Hematopoietic multipotent progenitor cell treated with erythropoietin and hydrocortisone succinate and interleukin-3 and kit ligand, for 6 days (in vitro differentiated cells): ENCODE measurements around the gene MYO18A.

Experiments
- DNase-seq: peaks from one replicate; pipeline ENCODE4 v3.0.0-alpha.2; 2015

The MYO18A gene

GRCh38 chr17:29145289-29146073 lies 34.7 kb downstream of the MYO18A start:
- DNase-seq = peak; percentile 90

GRCh38 chr17:29143894-29144293 lies 36.3 kb downstream of the MYO18A start:
- peak; percentile 80 for DNase-seq

GRCh38 chr17:29141514-29141876 lies 38.7 kb downstream of the MYO18A start:
- no peak for DNase-seq

- DNase-seq = peak; percentile 66
Observed at GRCh38 chr17:29140631-29141513, 39.3 kb downstream of the MYO18A start.

- DNase-seq = peak; percentile 87
Observed at GRCh38 chr17:29140051-29140621, 40.1 kb downstream of the MYO18A start.

GRCh38 chr17:29138971-29139691 lies 41.1 kb downstream of the MYO18A start:
- DNase-seq = peak; percentile 52

GRCh38 chr17:29138184-29138955 lies 41.8 kb downstream of the MYO18A start:
- DNase-seq = peak; percentile 39

- no peak for DNase-seq
Observed at GRCh38 chr17:29136998-29137730, 43.0 kb downstream of the MYO18A start.

- no peak for DNase-seq
Observed at GRCh38 chr17:29135464-29135863, 44.7 kb downstream of the MYO18A start.

GRCh38 chr17:29133121-29133713 lies 47.0 kb downstream of the MYO18A start:
- no peak for DNase-seq

GRCh38 chr17:29131814-29132682 lies 48.1 kb downstream of the MYO18A start:
- DNase-seq = peak; percentile 29

GRCh38 chr17:29129731-29130130 lies 50.5 kb downstream of the MYO18A start:
- DNase-seq = no peak

- no peak for DNase-seq
Observed at GRCh38 chr17:29127840-29128239, 52.4 kb downstream of the MYO18A start.

- peak; percentile 23 for DNase-seq
Observed at GRCh38 chr17:29126268-29126930, 53.8 kb downstream of the MYO18A start.

- no peak for DNase-seq
Observed at GRCh38 chr17:29125651-29126050, 54.5 kb downstream of the MYO18A start.

- peak; percentile 95 for DNase-seq
Observed at GRCh38 chr17:29124925-29125273, 55.3 kb downstream of the MYO18A start.

GRCh38 chr17:29124135-29124924 lies 55.9 kb downstream of the MYO18A start:
- DNase-seq = peak; percentile 89

- DNase-seq = no peak
Observed at GRCh38 chr17:29123111-29123510, 57.1 kb downstream of the MYO18A start.

- DNase-seq = no peak
Observed at GRCh38 chr17:29121442-29121841, 58.8 kb downstream of the MYO18A start.
